GM08714 (cell line): ENCODE data around the gene DNM2.
A peak's percentile ranks its signal among the peaks of the same experiment; 100 is the strongest.
"Not testable (repeated sequence)": the region's sequence is repeated elsewhere in the genome, so short reads cannot be mapped to it uniquely, and the experiment has no call there.

Experiments used
- H3K4me3 ChIP-seq: fragments of 200-500 bp; sonication (Bioruptor generic); 2 replicates; pipeline ENCODE4 v1.5.1; 2014; ENCODE audit warnings: mild to moderate bottlenecking, low read length, inconsistent platforms
- ZNF274 ChIP-seq: IDR thresholded peaks from 2 replicates; pipeline ENCODE4 v1.6.1; 2012; ENCODE audit warnings: mild to moderate bottlenecking, low read depth, low read length

The DNM2 gene

GRCh38 chr19:10727685-10728201, 9.9 kb downstream of the DNM2 start:
- no peak for TF ChIP-seq ZNF274

GRCh38 chr19:10729411-10729810, 11.5 kb downstream of the DNM2 start:
- TF ChIP-seq ZNF274 = no peak
- no peak overlapping the region for H3K4me3 ChIP-seq

More at GRCh38 chr19:10727685-10728201, 9.9 kb downstream of the DNM2 start:
- no peak overlapping the region for H3K4me3 ChIP-seq

GRCh38 chr19:10730932-10731331, 13.1 kb downstream of the DNM2 start:
- H3K4me3 ChIP-seq = no peak overlapping the region
- no peak for TF ChIP-seq ZNF274

- no peak overlapping the region for H3K4me3 ChIP-seq
- TF ChIP-seq ZNF274 = no peak; the same call in 1 of the 2 replicates
Observed at GRCh38 chr19:10735741-10736140, 17.9 kb downstream of the DNM2 start.

GRCh38 chr19:10736189-10736588, 18.3 kb downstream of the DNM2 start:
- H3K4me3 ChIP-seq = no peak overlapping the region
- peak; percentile 49 for TF ChIP-seq ZNF274

GRCh38 chr19:10736916-10737551, 19.2 kb downstream of the DNM2 start:
- TF ChIP-seq ZNF274 = no peak

GRCh38 chr19:10737722-10738121, 19.8 kb downstream of the DNM2 start:
- no peak overlapping the region for H3K4me3 ChIP-seq
- no peak for TF ChIP-seq ZNF274

More at GRCh38 chr19:10736916-10737551, 19.2 kb downstream of the DNM2 start:
- H3K4me3 ChIP-seq = no peak overlapping the region

- no peak overlapping the region for H3K4me3 ChIP-seq
- TF ChIP-seq ZNF274 = no peak
Observed at GRCh38 chr19:10740798-10741197, 22.9 kb downstream of the DNM2 start.

GRCh38 chr19:10742476-10742875, 24.6 kb downstream of the DNM2 start:
- no peak for TF ChIP-seq ZNF274
- no peak overlapping the region for H3K4me3 ChIP-seq

GRCh38 chr19:10744253-10744798, 26.4 kb downstream of the DNM2 start:
- TF ChIP-seq ZNF274 = no peak
- no peak overlapping the region for H3K4me3 ChIP-seq

GRCh38 chr19:10744801-10745293, 27.0 kb downstream of the DNM2 start:
- no peak overlapping the region for H3K4me3 ChIP-seq
- no peak for TF ChIP-seq ZNF274

- H3K4me3 ChIP-seq = not testable (repeated sequence)
Observed at GRCh38 chr19:10746437-10746836, 28.6 kb downstream of the DNM2 start.

GRCh38 chr19:10747271-10747670, 29.4 kb downstream of the DNM2 start:
- TF ChIP-seq ZNF274 = no peak
- no peak overlapping the region for H3K4me3 ChIP-seq

- no peak for TF ChIP-seq ZNF274
- H3K4me3 ChIP-seq = no peak overlapping the region
Observed at GRCh38 chr19:10747674-10748073, 29.8 kb downstream of the DNM2 start.

- no peak overlapping the region for H3K4me3 ChIP-seq
- no peak for TF ChIP-seq ZNF274
Observed at GRCh38 chr19:10748195-10748926, 30.5 kb downstream of the DNM2 start.
